NCI-H1694 (cell line): ENCODE data around the gene PEX7.
"Not testable (repeated sequence)": the region's sequence is repeated elsewhere in the genome, so short reads cannot be mapped to it uniquely, and the experiment has no call there.

Source experiments
- DNase-seq: peaks from one replicate; lab custom pipeline; 2025; lab: John Stamatoyannopoulos, UW

The PEX7 gene

GRCh38 chr6:136895901-136896300, 73.5 kb downstream of the PEX7 start:
- DNase-seq: no peak

GRCh38 chr6:136897071-136897470, 74.7 kb downstream of the PEX7 start:
- DNase-seq: no peak

- no peak for DNase-seq
Measured at GRCh38 chr6:136901212-136901784, 78.9 kb downstream of the PEX7 start.

- not testable (repeated sequence) for DNase-seq
Measured at GRCh38 chr6:136904477-136904876, 82.1 kb downstream of the PEX7 start.

GRCh38 chr6:136914947-136915346, 92.6 kb downstream of the PEX7 start:
- DNase-seq: no peak

- no peak for DNase-seq
Measured at GRCh38 chr6:136918706-136919105, 96.3 kb downstream of the PEX7 start.

GRCh38 chr6:136920216-136920615, 97.8 kb downstream of the PEX7 start:
- no peak for DNase-seq

- no peak for DNase-seq
Measured at GRCh38 chr6:136920671-136921380, 98.4 kb downstream of the PEX7 start.

- DNase-seq: no peak
Measured at GRCh38 chr6:136921381-136921935, 99.1 kb downstream of the PEX7 start.

- DNase-seq: no peak
Measured at GRCh38 chr6:136921936-136922684, 99.7 kb downstream of the PEX7 start, which contains the start of gene SLC35D3. TSS of gene SLC35D3 (plus strand) at chr6:136922301. CDS start at chr6:136922429, 128 bp downstream.

GRCh38 chr6:136922685-136923006, 100.3 kb downstream of the PEX7 start:
- no peak for DNase-seq

- DNase-seq: no peak
Measured at GRCh38 chr6:136923116-136923953, 100.9 kb downstream of the PEX7 start.

- no peak for DNase-seq
Measured at GRCh38 chr6:136923954-136924673, 101.7 kb downstream of the PEX7 start.

GRCh38 chr6:136926383-136926782, 104.0 kb downstream of the PEX7 start:
- no peak for DNase-seq

GRCh38 chr6:136927292-136927691, 104.9 kb downstream of the PEX7 start:
- no peak for DNase-seq

- DNase-seq: no peak
Measured at GRCh38 chr6:136930528-136930927, 108.1 kb downstream of the PEX7 start.

- DNase-seq: no peak
Measured at GRCh38 chr6:136932599-136932998, 110.2 kb downstream of the PEX7 start.

GRCh38 chr6:136945072-136945471, 122.7 kb downstream of the PEX7 start:
- DNase-seq: no peak

GRCh38 chr6:136945711-136946121, 123.3 kb downstream of the PEX7 start:
- DNase-seq: no peak

- no peak for DNase-seq
Measured at GRCh38 chr6:136947037-136947436, 124.6 kb downstream of the PEX7 start.

- DNase-seq: not testable (repeated sequence)
Measured at GRCh38 chr6:136949957-136950356, 127.6 kb downstream of the PEX7 start.
